Transverse colon (tissue), 4 donors: Measurements from ENCODE around the gene ABCG1. TPM values are rescaled to one million over a fixed set of nuclear protein-coding genes. Genes with fewer than 3 reads are reported as not detected.

Experiments used
- DNase-seq: peaks from one replicate; pipeline ENCODE4 v3.0.0-alpha.2; 2019
- H3K27ac ChIP-seq, 4 donors: fragments of 200-600 bp; sonication (generic); 2 replicates each; pipeline ENCODE4 v1.5.1; 2016 to 2018; ENCODE audit warnings: inconsistent platforms in 4 of 4
- H3K27me3 ChIP-seq: fragments of 200-600 bp; sonication (generic); 2 replicates; pipeline ENCODE4 v1.5.1; 2017; ENCODE audit warnings: inconsistent platforms
- H3K36me3 ChIP-seq, 4 donors: fragments of 200-600 bp; sonication (generic); 2 replicates each; pipeline ENCODE4 v1.5.1; 2017 to 2019; ENCODE audit warnings: inconsistent platforms in 4 of 4
- H3K4me1 ChIP-seq, 4 donors: fragments of 200-600 bp; sonication (generic); 2 replicates each; pipeline ENCODE4 v1.5.1; 2017 to 2020; ENCODE audit warnings: inconsistent platforms in 4 of 4
- H3K4me3 ChIP-seq, 4 donors: fragments of 200-600 bp; sonication (generic); 1 replicate in 1 of 4; 2 replicates in 3 of 4; pipeline versions ENCODE4 v1.5.1 to v1.6.1; 2017 to 2019; ENCODE audit warnings: inconsistent platforms in 4 of 4
- H3K9me3 ChIP-seq, 2 donors: fragments of 200-600 bp; sonication (generic); 2 replicates each; pipeline ENCODE4 v1.5.1; 2017 to 2019; ENCODE audit warnings: inconsistent platforms in 2 of 2
- CTCF ChIP-seq, 5 experiments: fragments of 200-600 bp in 3 of 5; fragments of 450-650 bp in 2 of 5; sonication (generic) in 3 of 5; IDR thresholded peaks; 1 replicate in 2 of 5; 2 replicates in 3 of 5; pipeline ENCODE4 v1.5.1; 2016 to 2017; ENCODE audit warnings: antibody characterized with exemption in 5 of 5, inconsistent platforms in 3 of 5, mild to moderate bottlenecking in 2 of 5, moderate library complexity in 1 of 5
- EP300 ChIP-seq: sonication (generic); formaldehyde crosslinking; IDR thresholded peaks from one replicate; pipeline ENCODE4 v1.6.1; 2017; ENCODE audit warnings: antibody characterized with exemption, low read depth
- POLR2A ChIP-seq: fragments of 450-650 bp; IDR thresholded peaks from one replicate; pipeline ENCODE4 v1.6.1; 2016; ENCODE audit warnings: antibody characterized with exemption, mild to moderate bottlenecking, moderate library complexity
- POLR2AphosphoS5 ChIP-seq, 3 donors: sonication (generic); formaldehyde crosslinking; IDR thresholded peaks; one replicate each; pipeline ENCODE4 v1.6.1; 2016; ENCODE audit warnings: antibody characterized with exemption in 3 of 3
- WGBS, 2 donors: methylation state at CpG; one replicate each; pipeline ENCODE4 v1.1.5; 2018; ENCODE audit warnings: low coverage in 1 of 2; 5-methylcytosine and 5-hydroxymethylcytosine counted together
- in situ Hi-C, 4 donors: fragments of 200-750 bp; cut with MboI; loops; one replicate each; pipeline versions ENCODE4 v1.15.0 to v1.15.1; 2017; ENCODE audit warnings: low sequenced_read_pairs in 3 of 4, low pct_ligation_motif_present in 1 of 4, low pct_unique_long_range_greater_than_20kb in 1 of 4
- intact Hi-C: fragments of 100-400 bp; cut with DNase I; formaldehyde crosslinking; loops from one replicate; pipeline ENCODE4 v1.15.1; 2023; ENCODE audit warnings: low total_unique reads
- total RNA-seq, 4 donors: library from RNA; depleted of rRNA; stranded (reverse); fragments of >200 nt; gene quantifications; one replicate each; pipeline ENCODE4 v1.1.0, GENCODE V29; 2016

Gene ABCG1
- total RNA-seq, 4 donors from 2014 or later, result 17.1 to 67.7 (median 53.2) TPM

GRCh38 chr21:42269386-42269785, 50.4 kb downstream of the ABCG1 start:
- Histone ChIP-seq H3K27me3 (no peaks in the 10 kb centered on the region), H3K27ac (no peak overlapping the region), H3K36me3 (peaks cover 0 to 3% (median 0%) of the 10 kb centered on the region in 4 donors), H3K4me3 (no peak overlapping the region), H3K4me1 (peaks cover 0 to 7% (median 0%) of the 10 kb centered on the region in 4 donors), H3K9me3 (no peaks in the 10 kb centered on the region)
- WGBS, 2 donors, result 89% methylated on average over 9 of the region's 10 CpGs; no CpG with 5 or more reads in 1 of the 2 donors
- in situ Hi-C loops (loop anchor here in 1 of 4 donors (10.0 kb wide), 1 partner anchor 125 kb away; no protein-coding TSS in a partner anchor), intact Hi-C loops (no loop called here)
- TF ChIP-seq POLR2A (no peak), CTCF (IDR thresholded peaks at IDR 0.05) (no peak), POLR2AphosphoS5 (IDR thresholded peaks at IDR 0.05) (no peak), EP300 (no peak)
- DNase-seq, result no peak

- Histone ChIP-seq H3K4me3 (no peak overlapping the region), H3K9me3 (no peaks in the 10 kb centered on the region), H3K27me3 (no peaks in the 10 kb centered on the region), H3K4me1 (peaks cover 0 to 7% (median 0%) of the 10 kb centered on the region in 4 donors), H3K27ac (no peak overlapping the region), H3K36me3 (peaks cover 0 to 3% (median 0%) of the 10 kb centered on the region in 4 donors)
- in situ Hi-C loops (no loop called here), intact Hi-C loops (no loop called here)
- TF ChIP-seq POLR2A (no peak), POLR2AphosphoS5 (IDR thresholded peaks at IDR 0.05) (no peak), EP300 (no peak), CTCF (IDR thresholded peaks at IDR 0.05) (no peak)
- WGBS, 2 donors, result 90% methylated on average over 6 of the region's 6 CpGs; no CpG with 5 or more reads in 1 of the 2 donors
- no peak for DNase-seq
Measured at GRCh38 chr21:42271065-42271464, 52.1 kb downstream of the ABCG1 start.

GRCh38 chr21:42272109-42272962, 53.4 kb downstream of the ABCG1 start:
- DNase-seq, result no peak
- no peak overlapping the region for H3K4me3 ChIP-seq
- in situ Hi-C loops, result no loop called here
- H3K36me3 ChIP-seq, result peaks cover 0 to 3% (median 0%) of the 10 kb centered on the region in 4 donors
- TF ChIP-seq POLR2AphosphoS5 (IDR thresholded peaks at IDR 0.05), result no peak
- no peak for TF ChIP-seq POLR2A
- TF ChIP-seq EP300, result no peak
- TF ChIP-seq CTCF (IDR thresholded peaks at IDR 0.05), result no peak
- H3K9me3 ChIP-seq, result no peaks in the 10 kb centered on the region
- 94 to 100% methylated on average over 2 to 15 of the region's 15 CpGs for WGBS, 2 donors
- H3K27me3 ChIP-seq, result no peaks in the 10 kb centered on the region
- intact Hi-C loops, result no loop called here
- H3K4me1 ChIP-seq, result peaks cover 0 to 7% (median 0%) of the 10 kb centered on the region in 4 donors
- H3K27ac ChIP-seq, result no peak overlapping the region

GRCh38 chr21:42272984-42273600, 54.2 kb downstream of the ABCG1 start:
- Histone ChIP-seq H3K36me3 (peaks cover 0 to 3% (median 0%) of the 10 kb centered on the region in 4 donors), H3K27me3 (no peaks in the 10 kb centered on the region), H3K4me1 (peaks cover 0 to 2% (median 0%) of the 10 kb centered on the region in 4 donors), H3K4me3 (no peak overlapping the region), H3K27ac (no peak overlapping the region), H3K9me3 (no peaks in the 10 kb centered on the region)
- WGBS, 2 donors, result 68 to 87% methylated on average over 6 to 10 of the region's 29 CpGs
- no peak for DNase-seq
- TF ChIP-seq POLR2A, result no peak
- no peak for TF ChIP-seq EP300
- TF ChIP-seq CTCF (IDR thresholded peaks at IDR 0.05), result no peak
- TF ChIP-seq POLR2AphosphoS5 (IDR thresholded peaks at IDR 0.05), result no peak
- in situ Hi-C loops (no loop called here), intact Hi-C loops (no loop called here)
